Right hindlimb (tissue), 1 donor: ENCODE results near the gene TMEM170A.

Experiments
- DNase-seq: peaks from one replicate; pipeline ENCODE4 v3.0.0-alpha.2; 2018

Gene TMEM170A

DNA sequence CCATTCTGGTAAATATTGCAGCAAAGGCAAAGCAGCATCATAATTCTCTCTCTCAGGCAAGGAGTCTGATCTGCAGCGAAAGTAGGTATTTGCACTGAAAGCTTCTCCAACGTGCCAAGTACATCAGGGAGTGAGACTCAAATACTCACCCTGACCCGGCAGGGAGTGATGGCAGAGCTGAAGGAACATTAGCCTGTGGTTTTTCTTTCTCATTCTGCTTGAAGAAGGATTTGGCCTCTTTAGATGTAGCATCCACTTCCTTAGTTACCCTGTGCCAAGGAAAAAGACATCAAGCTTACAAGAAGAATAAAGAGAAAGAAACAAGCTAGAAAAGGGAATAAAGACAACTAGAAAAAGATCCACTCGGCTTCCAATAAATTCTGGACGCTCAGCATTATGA, 69.5 kb downstream of the TMEM170A start:
- DNase-seq: peak; percentile 39
